Epithelial cell of esophagus (primary cell): ENCODE measurements around the gene NPBWR2.
"Not testable (repeated sequence)": the region's sequence is repeated elsewhere in the genome, so short reads cannot be mapped to it uniquely, and the experiment has no call there.

Source experiments
- DNase-seq: peaks from one replicate; pipeline ENCODE4 v3.0.0; 2010; ENCODE audit warnings: low read depth
- H3K4me3 ChIP-seq: 2 replicates; pipeline ENCODE4 v1.5.1; 2011; ENCODE audit warnings: mild to moderate bottlenecking, low read length, control low read depth
- CTCF ChIP-seq: IDR thresholded peaks from 2 replicates; pipeline ENCODE4 v1.5.1; 2011; ENCODE audit warnings: low read depth, mild to moderate bottlenecking, low read length, control low read depth, inconsistent platforms; ENCODE audit not compliant: insufficient read depth; ENCODE audit errors: missing control alignments

NPBWR2 gene

DNA sequence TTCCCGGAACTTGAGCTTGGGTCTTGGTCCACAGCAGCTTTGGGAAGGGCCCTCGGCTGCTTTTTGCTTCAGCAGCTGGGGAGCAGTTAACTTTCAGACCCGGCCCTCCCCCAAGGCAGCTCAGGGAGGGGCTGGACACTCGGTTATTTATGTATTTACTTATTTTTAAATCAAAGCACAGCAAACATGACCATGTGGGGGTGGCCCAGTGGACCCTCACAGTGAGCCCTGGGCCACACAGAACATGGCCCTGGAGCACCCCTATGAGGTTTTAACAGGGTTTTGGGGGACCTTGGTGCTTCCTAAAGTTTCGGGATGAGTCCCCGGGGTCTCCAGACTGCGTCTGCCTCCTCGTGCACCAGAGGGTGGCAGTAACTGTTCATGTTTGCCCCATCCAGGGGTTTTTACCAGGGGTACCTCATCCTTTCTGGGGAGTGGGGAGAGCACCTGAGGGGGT lies 26.6 kb upstream of the NPBWR2 start:
- DNase-seq, result no peak
- TF ChIP-seq CTCF, result peak; percentile 25
- H3K4me3 ChIP-seq, result no peak overlapping the region

GRCh38 chr20:64131406-64131805 lies 24.0 kb upstream of the NPBWR2 start:
- peak; percentile 25 for DNase-seq
- TF ChIP-seq CTCF, result peak; percentile 42
- no peak overlapping the region for H3K4me3 ChIP-seq

- H3K4me3 ChIP-seq, result no peak overlapping the region
- TF ChIP-seq CTCF, result no peak
- no peak for DNase-seq
Measured at GRCh38 chr20:64130876-64131275, 23.5 kb upstream of the NPBWR2 start.

DNA sequence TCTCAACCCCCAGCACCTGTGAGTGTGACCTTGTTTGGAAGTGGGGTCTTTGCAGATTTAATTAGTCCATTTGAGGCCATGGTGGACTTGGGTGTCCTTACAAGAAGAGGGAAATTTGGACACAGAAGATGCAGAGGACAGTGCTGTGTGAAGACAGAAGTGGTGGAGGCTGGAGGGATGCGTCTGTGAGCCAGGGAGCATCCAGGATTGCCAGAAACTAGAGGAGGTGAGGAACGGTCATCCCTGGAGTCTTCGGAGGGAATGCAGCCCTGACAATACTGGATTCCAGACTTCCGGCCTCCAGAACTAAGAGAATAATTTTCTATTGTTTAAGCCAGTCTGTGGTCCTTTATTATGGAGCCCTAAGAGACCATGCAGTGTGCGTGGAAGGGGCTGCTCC lies 22.9 kb upstream of the NPBWR2 start:
- TF ChIP-seq CTCF, result no peak
- DNase-seq, result no peak
- no peak overlapping the region for H3K4me3 ChIP-seq

GRCh38 chr20:64129146-64129782 lies 21.9 kb upstream of the NPBWR2 start:
- TF ChIP-seq CTCF, result no peak
- DNase-seq, result no peak
- H3K4me3 ChIP-seq, result no peak overlapping the region

- H3K4me3 ChIP-seq, DNase-seq: not testable (repeated sequence)
Measured at GRCh38 chr20:64123517-64123916, 16.2 kb upstream of the NPBWR2 start.

DNA sequence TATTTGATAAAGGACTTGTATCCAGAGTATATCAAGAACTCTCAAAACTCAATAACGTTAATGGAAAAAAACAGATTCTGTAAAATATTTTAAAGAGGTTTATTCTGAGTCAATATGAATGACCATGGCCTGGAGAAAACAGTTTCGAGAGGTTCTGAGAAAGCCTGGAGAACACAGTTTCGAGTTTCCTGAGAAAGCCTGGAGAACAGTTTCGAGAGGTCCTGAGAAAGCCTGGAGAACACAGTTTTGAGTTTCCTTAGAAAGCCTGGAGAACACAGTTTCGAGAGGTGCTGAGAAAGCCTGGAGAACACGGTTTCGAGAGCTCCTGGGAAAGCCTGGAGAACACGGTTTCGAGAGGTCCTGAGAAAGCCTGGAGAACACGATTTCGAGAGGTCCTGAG lies 15.6 kb upstream of the NPBWR2 start:
- H3K4me3 ChIP-seq, DNase-seq: not testable (repeated sequence)

- H3K4me3 ChIP-seq, result no peak overlapping the region
- DNase-seq, result no peak
- no peak for TF ChIP-seq CTCF
Measured at GRCh38 chr20:64121586-64121985, 14.2 kb upstream of the NPBWR2 start.
